Inflammatory macrophage treated with lipopolysaccharide for 1 hour (primary cell): Measurements from ENCODE around the gene SWSAP1.

Experiments used
- DNase-seq, 2 donors: peaks; one replicate each; pipeline ENCODE4 v3.0.0-alpha.2; 2020 to 2022

Gene SWSAP1

GRCh38 chr19:11416346-11417052, 42.0 kb downstream of the SWSAP1 start:
- DNase-seq, result no peak

- no peak for DNase-seq
These were observed 43.7 kb downstream of the SWSAP1 start for GRCh38 chr19:11418094-11418548.

GRCh38 chr19:11418549-11419506, 44.4 kb downstream of the SWSAP1 start, which contains the start of gene RGL3:
Gene RGL3 (minus strand): TSS chr19:11419314. CDS start chr19:11419278, 36 bp downstream.
- DNase-seq, result peak in 1 of 2 donors; percentile 16

GRCh38 chr19:11420429-11421370, 46.2 kb downstream of the SWSAP1 start:
- no peak for DNase-seq

- DNase-seq, result peak in 1 of 2 donors; percentile 29
These were observed 47.1 kb downstream of the SWSAP1 start for GRCh38 chr19:11421371-11422098.

GRCh38 chr19:11422163-11423065, 47.9 kb downstream of the SWSAP1 start:
- peak; percentile 47 to 74 for DNase-seq

GRCh38 chr19:11423164-11423790, 48.8 kb downstream of the SWSAP1 start:
- DNase-seq, result no peak

- no peak for DNase-seq
These were observed 49.3 kb downstream of the SWSAP1 start for GRCh38 chr19:11423791-11424181.
